Nephron progenitor cell (in vitro differentiated cells): Measurements from ENCODE around the gene RIBC1.

Experiments
- DNase-seq: peaks from one replicate; pipeline ENCODE4 v3.0.0; 2021
- H3K27ac Mint-ChIP-seq: 2 replicates; pipeline ENCODE4 v1.8.0; 2021; ENCODE audit warnings: mild to moderate bottlenecking, moderate library complexity, mixed read lengths
- H3K27me3 Mint-ChIP-seq: 2 replicates; pipeline ENCODE4 v1.8.0; 2021; ENCODE audit warnings: mild to moderate bottlenecking, low read depth, mixed read lengths; ENCODE audit not compliant: poor library complexity
- H3K36me3 Mint-ChIP-seq: 2 replicates; pipeline ENCODE4 v1.8.0; 2021; ENCODE audit warnings: low read depth, mixed read lengths
- H3K4me1 Mint-ChIP-seq: 2 replicates; pipeline ENCODE4 v1.8.0; 2021; ENCODE audit warnings: mixed read lengths
- H3K4me3 Mint-ChIP-seq: 2 replicates; pipeline ENCODE4 v1.8.0; 2021; ENCODE audit warnings: mild to moderate bottlenecking, moderate library complexity, mixed read lengths
- H3K9me3 Mint-ChIP-seq: 2 replicates; pipeline ENCODE4 v1.8.0; 2021; ENCODE audit warnings: mild to moderate bottlenecking, moderate library complexity, mixed read lengths
- TF ChIP-seq, protein P1 (sequence below): fragments of 200-600 bp; sonication (generic); IDR thresholded peaks from 2 replicates; pipeline ENCODE4 v1.5.0; 2021; ENCODE audit warnings: antibody characterized with exemption

The RIBC1 gene

DNA sequence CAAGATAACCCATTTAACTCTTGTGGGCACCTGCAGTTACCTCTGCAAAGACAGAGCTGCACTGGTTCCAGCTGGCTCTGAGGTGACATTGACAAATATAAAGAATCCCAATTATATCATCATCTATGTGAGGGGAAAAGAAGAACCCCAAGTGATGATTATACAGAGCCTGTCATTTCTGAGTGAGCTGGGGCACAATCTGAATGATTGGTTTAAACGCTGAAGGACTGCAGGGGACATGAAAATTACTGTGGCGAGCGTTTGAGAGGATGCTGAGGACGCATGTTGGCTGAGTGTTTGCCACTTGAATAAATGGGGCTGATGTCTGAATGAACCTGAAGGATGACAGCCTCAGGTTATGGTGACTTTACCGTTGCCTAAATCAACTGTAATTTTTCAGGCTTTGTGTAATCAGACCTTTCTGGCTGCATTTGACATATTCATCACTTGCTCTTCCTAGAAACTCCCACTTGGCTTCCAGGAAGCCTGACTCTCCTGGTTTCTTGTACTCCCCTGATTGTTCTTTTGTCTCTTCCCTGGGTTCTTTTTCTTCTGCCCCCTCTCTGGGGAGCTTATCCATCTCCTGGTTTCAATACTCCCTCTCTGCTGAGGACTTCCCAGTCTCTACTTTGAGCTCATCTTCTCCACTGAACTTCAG lies 15.6 kb downstream of the RIBC1 start:
- DNase-seq = no peak
- H3K27me3 Mint-ChIP-seq = peaks cover 45% of the 10 kb centered on the region
- H3K4me1 Mint-ChIP-seq = peaks cover 19% of the 10 kb centered on the region
- no peak overlapping the region for H3K4me3 Mint-ChIP-seq
- no peak overlapping the region for H3K27ac Mint-ChIP-seq
- H3K9me3 Mint-ChIP-seq = peaks cover 58% of the 10 kb centered on the region
- TF ChIP-seq, protein P1, sequence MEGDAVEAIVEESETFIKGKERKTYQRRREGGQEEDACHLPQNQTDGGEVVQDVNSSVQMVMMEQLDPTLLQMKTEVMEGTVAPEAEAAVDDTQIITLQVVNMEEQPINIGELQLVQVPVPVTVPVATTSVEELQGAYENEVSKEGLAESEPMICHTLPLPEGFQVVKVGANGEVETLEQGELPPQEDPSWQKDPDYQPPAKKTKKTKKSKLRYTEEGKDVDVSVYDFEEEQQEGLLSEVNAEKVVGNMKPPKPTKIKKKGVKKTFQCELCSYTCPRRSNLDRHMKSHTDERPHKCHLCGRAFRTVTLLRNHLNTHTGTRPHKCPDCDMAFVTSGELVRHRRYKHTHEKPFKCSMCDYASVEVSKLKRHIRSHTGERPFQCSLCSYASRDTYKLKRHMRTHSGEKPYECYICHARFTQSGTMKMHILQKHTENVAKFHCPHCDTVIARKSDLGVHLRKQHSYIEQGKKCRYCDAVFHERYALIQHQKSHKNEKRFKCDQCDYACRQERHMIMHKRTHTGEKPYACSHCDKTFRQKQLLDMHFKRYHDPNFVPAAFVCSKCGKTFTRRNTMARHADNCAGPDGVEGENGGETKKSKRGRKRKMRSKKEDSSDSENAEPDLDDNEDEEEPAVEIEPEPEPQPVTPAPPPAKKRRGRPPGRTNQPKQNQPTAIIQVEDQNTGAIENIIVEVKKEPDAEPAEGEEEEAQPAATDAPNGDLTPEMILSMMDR = no peak
- H3K36me3 Mint-ChIP-seq = no peaks in the 10 kb centered on the region

DNA sequence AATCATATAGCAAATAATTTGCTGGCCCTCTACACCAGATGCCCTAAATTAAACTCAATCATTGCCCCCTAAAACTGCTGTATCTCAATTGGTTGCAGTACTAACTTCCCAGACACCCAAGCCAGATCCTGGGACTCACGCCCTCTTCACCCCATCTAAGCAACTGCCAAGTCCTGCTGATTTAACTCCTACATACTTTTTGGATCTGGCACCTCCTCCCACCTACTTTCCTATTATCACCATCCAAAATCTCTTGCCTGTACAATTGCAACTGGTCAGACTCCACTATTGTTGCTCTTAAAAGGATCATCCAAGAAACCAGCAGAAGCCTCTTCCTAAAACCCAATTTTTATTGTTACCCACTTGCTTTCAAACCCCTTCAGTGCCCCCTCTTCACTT lies 16.2 kb downstream of the RIBC1 start:
- Mint-ChIP-seq H3K36me3 (no peaks in the 10 kb centered on the region), H3K27ac (no peak overlapping the region), H3K4me1 (peaks cover 19% of the 10 kb centered on the region), H3K9me3 (peaks cover 58% of the 10 kb centered on the region), H3K4me3 (no peak overlapping the region), H3K27me3 (peaks cover 45% of the 10 kb centered on the region)
- TF ChIP-seq, protein P1 = no peak
- DNase-seq = no peak

DNA sequence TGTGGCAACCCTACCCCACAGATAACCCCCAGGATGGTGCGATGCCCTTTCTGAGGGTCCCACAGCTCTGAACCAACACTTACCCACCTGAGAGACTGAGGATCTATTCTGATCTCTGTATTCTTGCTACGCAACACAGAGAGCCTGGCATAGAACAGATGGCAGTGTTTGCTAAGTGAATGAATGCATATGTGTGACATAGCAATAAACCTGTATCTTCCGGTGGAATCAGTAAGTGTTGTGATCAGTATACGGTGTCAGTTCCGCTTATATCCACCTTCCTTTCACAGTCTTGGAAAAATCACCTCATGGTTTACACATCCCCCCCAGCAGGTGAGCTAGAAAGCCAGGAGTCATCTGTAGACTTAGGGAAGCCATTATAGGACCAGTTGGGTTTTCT lies 17.4 kb downstream of the RIBC1 start:
- Mint-ChIP-seq H3K27ac (no peak overlapping the region), H3K4me3 (peak overlapping the region; percentile 72), H3K4me1 (peaks cover 11% of the 10 kb centered on the region), H3K9me3 (peaks cover 51% of the 10 kb centered on the region), H3K36me3 (no peaks in the 10 kb centered on the region), H3K27me3 (peaks cover 45% of the 10 kb centered on the region)
- no peak for DNase-seq
- TF ChIP-seq, protein P1 = no peak

DNA sequence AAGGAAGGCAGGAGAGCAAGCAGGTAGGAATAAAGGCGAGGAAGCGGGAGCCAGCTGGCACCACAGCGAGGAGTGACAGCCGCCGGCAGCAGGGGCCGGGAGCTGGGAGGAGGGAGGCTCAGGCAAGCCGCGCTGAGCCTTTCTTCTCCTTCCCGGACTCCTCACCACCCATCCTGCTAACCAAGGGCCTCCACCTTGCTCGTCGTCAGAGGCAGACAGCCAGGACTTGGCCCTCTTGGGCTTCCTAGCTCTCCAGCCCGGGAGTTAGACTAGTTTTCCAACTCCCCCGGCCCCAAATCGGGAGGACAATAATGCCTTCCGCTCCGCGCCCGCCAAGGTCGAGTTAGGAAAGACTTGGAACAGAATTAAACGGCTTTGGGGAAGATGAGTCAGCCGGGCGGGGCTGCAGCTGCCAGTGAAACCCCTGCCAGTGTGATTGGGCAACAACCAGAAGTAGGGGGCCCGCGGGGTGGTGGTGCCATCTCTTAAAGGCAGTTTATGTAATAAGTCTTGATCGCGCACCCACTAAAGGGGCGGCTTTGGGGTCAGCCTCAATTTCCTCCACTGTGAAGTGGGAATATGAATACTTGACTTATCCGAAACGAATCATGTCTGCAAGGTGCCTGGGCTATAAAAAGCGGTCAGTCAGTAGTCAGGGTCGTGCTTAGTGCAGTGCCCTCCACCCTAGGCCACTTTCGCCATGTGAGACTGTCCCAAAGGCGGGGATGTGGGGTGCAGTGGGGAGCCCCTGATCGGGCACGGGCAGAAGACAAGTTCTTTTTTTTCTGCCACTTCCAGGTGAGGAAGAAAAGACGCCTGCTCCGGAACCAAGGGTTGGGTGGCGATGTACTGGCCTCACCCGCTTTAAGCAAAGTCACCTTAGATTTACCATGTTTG lies 18.2 kb downstream of the RIBC1 start:
- no peaks in the 10 kb centered on the region for H3K36me3 Mint-ChIP-seq
- peak overlapping the region; percentile 78 for H3K4me3 Mint-ChIP-seq
- H3K9me3 Mint-ChIP-seq = peaks cover 45% of the 10 kb centered on the region
- H3K27ac Mint-ChIP-seq = no peak overlapping the region
- H3K4me1 Mint-ChIP-seq = peaks cover 6% of the 10 kb centered on the region
- peaks cover 45% of the 10 kb centered on the region for H3K27me3 Mint-ChIP-seq
- DNase-seq = peak; percentile 3
- TF ChIP-seq, protein P1 = no peak

DNA sequence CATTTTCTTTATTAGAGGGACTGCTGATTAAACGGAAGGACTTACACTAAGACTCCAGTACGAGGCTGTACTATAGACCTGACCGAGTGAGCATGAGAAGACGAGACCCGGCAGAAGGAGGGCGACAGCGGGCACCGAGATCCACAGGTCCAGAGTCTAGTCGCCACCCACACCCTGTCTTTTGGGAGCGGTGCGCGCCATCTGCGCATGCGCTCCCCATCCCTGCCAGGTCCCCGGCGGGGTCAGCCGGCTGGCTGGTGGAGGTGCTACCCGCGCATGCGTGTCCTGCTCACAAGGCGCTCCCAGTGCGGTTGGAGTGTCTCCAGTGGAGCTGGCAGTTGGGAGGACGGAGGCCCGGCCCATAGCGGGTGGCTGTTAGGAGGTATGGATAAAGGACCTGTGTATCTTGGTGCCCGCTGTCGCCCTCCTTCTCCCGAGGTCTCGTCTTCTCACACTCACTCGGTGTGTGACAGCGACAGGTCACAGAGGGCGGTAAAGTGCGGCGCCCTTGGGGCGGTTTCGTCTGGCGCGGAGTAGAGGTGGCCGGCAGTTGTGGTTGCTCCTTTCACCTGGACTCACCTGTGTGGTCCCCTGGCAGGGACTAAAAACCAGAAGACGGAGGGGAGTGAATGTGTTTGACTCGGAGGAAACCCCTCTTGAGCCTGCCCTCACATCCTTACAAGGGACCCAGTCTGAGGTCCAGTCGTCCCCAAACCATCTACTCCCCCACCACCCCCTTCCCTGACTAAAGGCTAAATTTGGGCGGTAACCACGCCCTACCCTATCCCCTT lies 19.1 kb downstream of the RIBC1 start:
- Mint-ChIP-seq H3K27ac (no peak overlapping the region), H3K4me1 (peaks cover 6% of the 10 kb centered on the region), H3K9me3 (peaks cover 41% of the 10 kb centered on the region), H3K4me3 (peak overlapping the region; percentile 78), H3K36me3 (no peaks in the 10 kb centered on the region), H3K27me3 (peaks cover 45% of the 10 kb centered on the region)
- peak; percentile 85 for DNase-seq
- TF ChIP-seq, protein P1 = no peak
